Measurements from ENCODE around the gene KLK5.

- no peak for TF ChIP-seq POLR2A (IDR thresholded peaks at IDR 0.05)
- no peak for TF ChIP-seq CTCF (IDR thresholded peaks at IDR 0.05)
These were observed 4.7 kb upstream of the KLK5 start for GRCh38 chr19:50957587-50957986.

Data from Peyer's patch (tissue), 4 donors.